Heart right ventricle (tissue), 16 donors: Measurements from ENCODE around the gene BRI3. TPM values are rescaled to one million over a fixed set of nuclear protein-coding genes. Genes with fewer than 3 reads are reported as not detected.

Experiments
- ATAC-seq, 8 donors: fragments of 200-7000 bp; cut with Tn5 transposase; one replicate each; pipeline ENCODE4 v1.9.1; 2020; ENCODE audit warnings: mild to moderate bottlenecking in 8 of 8, moderate library complexity in 8 of 8, moderate number of reproducible peaks in 1 of 8
- DNase-seq, 2 donors: peaks; one replicate each; pipeline ENCODE4 v3.0.0-alpha.2; 2020
- H3K27ac ChIP-seq, 10 donors: fragments of 200-600 bp; sonication (generic) in 2 of 10; one replicate each; pipeline versions ENCODE4 v1.5.0 to v1.8.0; 2020 to 2022; ENCODE audit warnings: mild to moderate bottlenecking in 3 of 10
- H3K27me3 ChIP-seq, 7 donors: fragments of 200-600 bp; one replicate each; pipeline ENCODE4 v1.8.0; 2021 to 2022; ENCODE audit warnings: mild to moderate bottlenecking in 2 of 7
- H3K36me3 ChIP-seq, 9 donors: fragments of 200-600 bp; sonication (generic) in 1 of 9; one replicate each; pipeline versions ENCODE4 v1.5.0 to v1.8.0; 2020 to 2022; ENCODE audit warnings: mild to moderate bottlenecking in 2 of 9
- H3K4me1 ChIP-seq, 9 donors: fragments of 200-600 bp; sonication (generic) in 1 of 9; one replicate each; pipeline versions ENCODE4 v1.5.0 to v1.8.0; 2020 to 2022; ENCODE audit warnings: mild to moderate bottlenecking in 4 of 9
- H3K4me3 ChIP-seq, 10 donors: fragments of 200-600 bp; sonication (generic) in 2 of 10; one replicate each; pipeline versions ENCODE4 v1.5.0 to v1.8.0; 2020 to 2022; ENCODE audit warnings: mild to moderate bottlenecking in 7 of 10, moderate library complexity in 2 of 10
- H3K9me3 ChIP-seq, 11 donors: fragments of 200-600 bp in 10 of 11; sonication (generic) in 2 of 11; one replicate each; pipeline versions ENCODE4 v1.5.0 to v1.8.0; 2013 to 2022; ENCODE audit warnings: mild to moderate bottlenecking in 2 of 11, control low read depth in 1 of 11, moderate library complexity in 1 of 11
- WGBS, 2 donors: extraction: QIAGEN DNeasy Blood & Tissue Kit; methylation state at CpG; one replicate each; pipeline ENCODE4 v1.1.7; 2013; ENCODE audit warnings: inconsistent platforms in 1 of 2; 5-methylcytosine and 5-hydroxymethylcytosine counted together
- intact Hi-C, 10 donors: fragments of 100-400 bp; cut with DNase I; formaldehyde crosslinking; loops; one replicate each; pipeline versions ENCODE4 v1.11.1 to v1.14.2; 2022
- polyA plus RNA-seq, 2 donors: library from polyadenylated mRNA; stranded (reverse); fragments of 200-250 nt; gene quantifications; one replicate each; pipeline ENCODE4 v1.2.3, GENCODE V29; 2013
- total RNA-seq, 10 donors: library from RNA; stranded (reverse); fragmentation: NEBNext Ultra II Directional in 3 of 10; extraction: Animal tissue kit (Norgen Biotek cat#: 25700) in 3 of 10; gene quantifications; one replicate each; pipeline versions ENCODE4 v1.2.1 to v1.2.4, GENCODE V29; 2021 to 2023
- TF ChIP-seq, protein P1 (sequence below), 9 donors: fragments of 200-600 bp; sonication (generic) in 2 of 9; IDR thresholded peaks; one replicate each; pipeline versions ENCODE4 v1.5.0 to v1.8.0; 2021 to 2022; ENCODE audit warnings: antibody characterized with exemption in 9 of 9, mild to moderate bottlenecking in 5 of 9, moderate library complexity in 1 of 9
- donor health status: Arrhythmogenic right ventricular cardiomyopathy.
- donor health status: ischemic (EF 13 %, LVEDD 7.1; RV severe dilation, severe dysfunction).
- donor health status: healthy with polysubstance abuse.
- donor health status: DM: no; HTN: yes; CAD: no.
- donor health status: DM: no; HTN: no; CAD: no.
- donor health status: ischemic (EF 25% LVEDD 6.9; RV normal size, moderate dysfunction).
- donor health status: ischemic (EF 25% LVEDD 5.7; RV mildly dilated, moderate dysfunction).
- donor health status: healthy.
- donor health status: DM: yes; HTN: yes; CAD: no.
- donor health status: Ischemic cardiomyopathy.
- donor health status: ischemic (EF 35%, LVEDD 5.7; RV mildly dilated, moderate dysfunction).
- donor health status: nonischemic (EF 11% LVEDD 7.7; RV severe dilation, severe dysfunction).
- donor health status: DM: yes; HTN: yes; CAD: no.
- donor health status: PGD.
- donor health status: ischemic (EF 29% LVEDD 5.4; RV normal size, mild dysfunction).
- donor health status: nonischemic (EF 23%, LVEDD 6.1; RV moderate dilation, normal function).

The BRI3 gene
- total and polyA plus RNA-seq, 12 donors, result 135 to 267 (median 218) TPM

DNA sequence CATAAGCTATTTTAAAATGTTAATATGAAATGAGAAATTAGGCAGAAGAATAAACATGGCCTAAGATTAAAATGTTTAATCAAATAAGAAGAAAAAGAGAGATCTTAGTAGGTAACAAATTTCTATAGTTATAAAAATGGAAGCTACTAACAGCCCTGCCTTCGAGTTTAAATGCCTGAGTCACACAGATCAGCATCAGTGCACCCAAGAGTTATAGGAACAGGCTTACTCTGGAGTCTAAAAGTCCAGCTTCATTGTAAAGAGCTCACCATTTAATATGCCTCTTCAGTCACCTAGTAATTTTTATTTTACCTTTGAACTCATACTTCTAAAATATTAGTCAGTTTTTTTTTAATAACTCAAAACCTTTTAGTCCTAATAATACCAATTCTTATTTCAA is 52.6 kb downstream of the BRI3 start:
- peaks cover 0 to 12% (median 0%) of the 10 kb centered on the region in 11 donors for H3K9me3 ChIP-seq
- TF ChIP-seq, protein P1, sequence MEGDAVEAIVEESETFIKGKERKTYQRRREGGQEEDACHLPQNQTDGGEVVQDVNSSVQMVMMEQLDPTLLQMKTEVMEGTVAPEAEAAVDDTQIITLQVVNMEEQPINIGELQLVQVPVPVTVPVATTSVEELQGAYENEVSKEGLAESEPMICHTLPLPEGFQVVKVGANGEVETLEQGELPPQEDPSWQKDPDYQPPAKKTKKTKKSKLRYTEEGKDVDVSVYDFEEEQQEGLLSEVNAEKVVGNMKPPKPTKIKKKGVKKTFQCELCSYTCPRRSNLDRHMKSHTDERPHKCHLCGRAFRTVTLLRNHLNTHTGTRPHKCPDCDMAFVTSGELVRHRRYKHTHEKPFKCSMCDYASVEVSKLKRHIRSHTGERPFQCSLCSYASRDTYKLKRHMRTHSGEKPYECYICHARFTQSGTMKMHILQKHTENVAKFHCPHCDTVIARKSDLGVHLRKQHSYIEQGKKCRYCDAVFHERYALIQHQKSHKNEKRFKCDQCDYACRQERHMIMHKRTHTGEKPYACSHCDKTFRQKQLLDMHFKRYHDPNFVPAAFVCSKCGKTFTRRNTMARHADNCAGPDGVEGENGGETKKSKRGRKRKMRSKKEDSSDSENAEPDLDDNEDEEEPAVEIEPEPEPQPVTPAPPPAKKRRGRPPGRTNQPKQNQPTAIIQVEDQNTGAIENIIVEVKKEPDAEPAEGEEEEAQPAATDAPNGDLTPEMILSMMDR (IDR thresholded peaks at IDR 0.05), result no peak
- intact Hi-C loops, result loop anchor here in 1 of 10 donors (10.0 kb wide), 1 partner anchor 61 kb away; no protein-coding TSS in a partner anchor
- H3K4me1 ChIP-seq, result peaks cover 0 to 12% (median 5%) of the 10 kb centered on the region in 9 donors
- H3K36me3 ChIP-seq, result no peaks in the 10 kb centered on the region
- H3K4me3 ChIP-seq, result no peak overlapping the region
- ATAC-seq, result no peak
- H3K27me3 ChIP-seq, result no peaks in the 10 kb centered on the region
- no peak overlapping the region for H3K27ac ChIP-seq
- WGBS, 2 donors, result 74% methylated on average over 1 of the region's 1 CpG
- no peak for DNase-seq

DNA sequence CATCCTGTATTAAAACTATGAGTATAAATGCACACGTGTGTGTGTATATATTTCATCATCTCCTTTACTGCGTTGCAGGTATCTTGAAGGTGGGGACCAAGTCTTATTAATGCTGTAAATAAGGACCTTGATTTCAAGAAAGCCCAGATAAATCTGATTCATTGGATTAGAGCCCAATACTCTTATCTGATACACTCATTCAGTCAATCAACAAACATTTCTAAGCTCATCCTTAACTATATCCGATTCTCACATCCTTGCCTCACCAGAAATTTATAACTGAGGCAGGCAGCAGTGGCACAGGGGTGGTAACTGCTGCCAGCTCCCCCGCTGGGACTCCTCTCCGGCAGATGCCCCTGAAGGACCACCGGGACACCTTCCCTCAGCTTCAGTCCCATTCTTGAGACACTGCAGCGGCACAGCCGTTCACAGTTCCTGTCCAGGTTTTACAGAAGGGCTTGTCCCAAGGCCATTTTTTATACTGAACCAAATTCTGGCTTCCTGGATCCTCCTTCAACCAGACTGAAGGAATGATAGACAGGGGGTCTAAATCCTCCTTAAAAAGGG is 54.0 kb downstream of the BRI3 start:
- no peaks in the 10 kb centered on the region for H3K27me3 ChIP-seq
- intact Hi-C loops, result loop anchor here in 1 of 10 donors (10.0 kb wide), 1 partner anchor 59 kb away; no protein-coding TSS in a partner anchor
- H3K27ac ChIP-seq, result no peak overlapping the region
- no peaks in the 10 kb centered on the region for H3K36me3 ChIP-seq
- WGBS, 2 donors, result 93 to 95% methylated on average over 8 of the region's 8 CpGs
- TF ChIP-seq, protein P1 (IDR thresholded peaks at IDR 0.05), result no peak
- peaks cover 0 to 15% (median 0%) of the 10 kb centered on the region in 11 donors for H3K9me3 ChIP-seq
- H3K4me3 ChIP-seq, result no peak overlapping the region
- ATAC-seq, result no peak
- H3K4me1 ChIP-seq, result no peaks in the 10 kb centered on the region
- DNase-seq, result no peak

DNA sequence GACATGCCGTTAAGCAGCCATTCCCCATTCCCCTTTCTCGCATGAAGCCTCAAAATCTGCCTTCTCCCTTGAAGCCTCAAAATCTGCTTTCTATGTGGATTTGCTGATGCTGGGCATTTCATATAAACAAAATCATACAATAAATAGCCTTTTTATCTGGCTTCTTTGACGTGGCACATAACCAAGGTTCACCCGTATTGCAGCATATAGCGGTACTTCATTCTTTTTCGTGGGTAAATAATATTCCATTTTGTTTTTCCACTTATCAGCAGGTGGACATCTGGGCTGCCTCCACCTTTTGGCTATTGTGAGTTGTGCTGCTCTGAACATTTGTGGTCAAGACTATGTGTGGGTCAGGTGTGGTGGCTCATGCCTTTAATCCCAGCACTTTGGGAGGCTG is 57.0 kb downstream of the BRI3 start:
- 96 to 97% methylated on average over 6 of the region's 6 CpGs for WGBS, 2 donors
- Histone ChIP-seq H3K4me3 (no peak overlapping the region), H3K36me3 (no peaks in the 10 kb centered on the region), H3K9me3 (peaks cover 0 to 10% (median 0%) of the 10 kb centered on the region in 11 donors), H3K27ac (no peak overlapping the region), H3K4me1 (no peaks in the 10 kb centered on the region), H3K27me3 (no peaks in the 10 kb centered on the region)
- TF ChIP-seq, protein P1 (IDR thresholded peaks at IDR 0.05), result no peak
- intact Hi-C loops, result loop anchor here in 1 of 10 donors (10.0 kb wide), 1 partner anchor 56 kb away; no protein-coding TSS in a partner anchor
- no peak for DNase-seq
- ATAC-seq, result no peak

DNA sequence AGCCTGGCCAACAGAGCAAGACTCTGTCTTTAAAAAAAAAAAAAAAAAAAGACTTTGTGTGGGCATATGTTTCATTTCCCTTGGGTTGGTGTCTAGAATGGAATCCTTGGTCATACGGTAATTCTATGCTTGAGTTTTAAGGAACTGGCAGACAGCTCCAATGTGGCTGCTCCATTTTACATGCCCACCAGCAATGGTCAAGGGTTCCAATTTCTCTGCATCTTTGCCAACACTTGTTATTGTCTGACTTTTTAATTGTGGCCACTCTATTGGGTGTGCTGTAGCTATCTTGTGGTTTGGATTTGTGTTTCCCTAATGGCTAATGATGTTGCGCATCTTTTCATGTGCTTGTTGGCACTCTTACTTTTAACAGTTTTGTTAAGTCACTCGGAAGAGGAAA is 57.6 kb downstream of the BRI3 start:
- intact Hi-C loops, result loop anchor here in 1 of 10 donors (10.0 kb wide), 1 partner anchor 56 kb away; no protein-coding TSS in a partner anchor
- H3K36me3 ChIP-seq, result no peaks in the 10 kb centered on the region

More for the DNA sequence above, 57.6 kb downstream of the BRI3 start:
- H3K9me3 ChIP-seq, result peaks cover 0 to 10% (median 0%) of the 10 kb centered on the region in 11 donors
- DNase-seq (no peak), ATAC-seq (no peak)
- 96 to 99% methylated on average over 3 of the region's 3 CpGs for WGBS, 2 donors
- no peak overlapping the region for H3K27ac ChIP-seq
- H3K27me3 ChIP-seq, result no peaks in the 10 kb centered on the region
- no peaks in the 10 kb centered on the region for H3K4me1 ChIP-seq
- no peak overlapping the region for H3K4me3 ChIP-seq
- TF ChIP-seq, protein P1 (IDR thresholded peaks at IDR 0.05), result no peak
